SK-N-SH (cell line): Measurements from ENCODE around the gene ZMIZ1. TPM values are rescaled to one million over a fixed set of nuclear protein-coding genes. Genes with fewer than 3 reads are reported as not detected.

Source experiments
- CTCF ChIA-PET: fragments of 300-600, 350-600 bp; formaldehyde crosslinking; extraction: SDS; loops from one replicate; lab custom pipeline; 2021; lab: Yijun Ruan, JAX
- POLR2A ChIA-PET: fragments of 350-600 bp; sonication (Branson Sonifier 250); formaldehyde crosslinking; extraction: SDS; loops from one replicate; lab custom pipeline; 2020; ENCODE audit warnings: antibody characterized with exemption, inconsistent platforms; lab: Yijun Ruan, JAX
- DNase-seq: peaks from one replicate; pipeline ENCODE4 v3.0.0; 2012
- H2AFZ ChIP-seq: fragments of 200-600 bp; sonication (generic); 2 replicates; pipeline ENCODE4 v1.8.1; 2016; ENCODE audit warnings: antibody characterized with exemption, mild to moderate bottlenecking, low read depth
- H3F3A ChIP-seq: fragments of 200-600 bp; sonication (generic); replicated peaks from 2 replicates; pipeline ENCODE3; 2016; ENCODE audit warnings: antibody characterized with exemption, mild to moderate bottlenecking; ENCODE audit not compliant: insufficient read depth
- H3K27ac ChIP-seq, 2 experiments: fragments of 200-500 bp in 1 of 2; fragments of 200-600 bp in 1 of 2; sonication (Bioruptor generic) in 1 of 2; sonication (generic), shearing (Covaris generic) in 1 of 2; 2 replicates each; pipeline versions ENCODE4 v1.5.1 to v1.6.1; 2014 to 2016; ENCODE audit warnings: low read depth in 2 of 2, inconsistent platforms in 1 of 2, low read length in 1 of 2, mild to moderate bottlenecking in 1 of 2, mixed read lengths in 1 of 2
- H3K27me3 ChIP-seq: fragments of 200-600 bp; sonication (generic), shearing (Covaris generic); 2 replicates; pipeline ENCODE4 v1.6.1; 2016; ENCODE audit warnings: mixed run types; ENCODE audit not compliant: insufficient read depth
- H3K36me3 ChIP-seq, 2 experiments: fragments of 200-500 bp in 1 of 2; fragments of 200-600 bp in 1 of 2; sonication (Bioruptor generic) in 1 of 2; sonication (generic) in 1 of 2; replicated peaks in 1 of 2; 2 replicates each; pipeline versions ENCODE3 to v1.5.1; 2014 to 2016; ENCODE audit warnings: low read length in 1 of 2, mild to moderate bottlenecking in 1 of 2; ENCODE audit not compliant: insufficient read depth in 2 of 2, control insufficient read depth in 1 of 2
- H3K4me1 ChIP-seq, 2 experiments: fragments of 200-500 bp in 1 of 2; fragments of 200-600 bp in 1 of 2; sonication (Bioruptor generic) in 1 of 2; sonication (generic), shearing (Covaris generic) in 1 of 2; 2 replicates each; pipeline versions ENCODE4 v1.5.1 to v1.6.1; 2014 to 2016; ENCODE audit warnings: low read depth in 1 of 2, low read length in 1 of 2, mixed run types in 1 of 2; ENCODE audit not compliant: insufficient read depth in 2 of 2, control insufficient read depth in 1 of 2
- H3K4me2 ChIP-seq: fragments of 200-600 bp; sonication (generic), shearing (Covaris generic); 2 replicates; pipeline ENCODE4 v1.6.1; 2017; ENCODE audit warnings: mixed run types
- H3K4me3 ChIP-seq, 2 experiments: fragments of 200-500 bp in 1 of 2; fragments of 200-600 bp in 1 of 2; sonication (Bioruptor generic) in 1 of 2; sonication (generic), shearing (Covaris generic) in 1 of 2; 2 replicates each; pipeline versions ENCODE4 v1.5.1 to v1.8.1; 2014 to 2016; ENCODE audit warnings: low read depth in 2 of 2, inconsistent platforms in 1 of 2, low read length in 1 of 2, mild to moderate bottlenecking in 1 of 2, mixed read lengths in 1 of 2, moderate library complexity in 1 of 2
- H3K79me2 ChIP-seq: fragments of 200-600 bp; sonication (generic); 2 replicates; pipeline ENCODE4 v1.8.1; 2017; ENCODE audit warnings: mild to moderate bottlenecking; ENCODE audit not compliant: insufficient read depth
- H3K9ac ChIP-seq: fragments of 200-600 bp; sonication (generic); 2 replicates; pipeline ENCODE4 v1.6.1; 2017; ENCODE audit warnings: mixed run types
- H3K9me2 ChIP-seq: fragments of 200-600 bp; sonication (generic); 2 replicates; pipeline ENCODE4 v1.6.1; 2017; ENCODE audit warnings: mixed run types
- H3K9me3 ChIP-seq: fragments of 200-600 bp; sonication (generic); 2 replicates; pipeline ENCODE4 v1.6.1; 2017; ENCODE audit warnings: mixed run types, mild to moderate bottlenecking, moderate library complexity
- H4K20me1 ChIP-seq: fragments of 200-600 bp; sonication (generic); 2 replicates; pipeline ENCODE4 v1.6.1; 2017; ENCODE audit warnings: mild to moderate bottlenecking, mixed run types; ENCODE audit not compliant: insufficient read depth
- CHD2 ChIP-seq: fragments of 150-350 bp; IDR thresholded peaks from 2 replicates; pipeline ENCODE4 v1.6.1; 2018; ENCODE audit warnings: low read length; ENCODE audit not compliant: partially characterized antibody
- CTCF ChIP-seq: fragments of 200-600 bp; sonication (generic); IDR thresholded peaks from 2 replicates; pipeline ENCODE4 v1.6.1; 2017; ENCODE audit warnings: antibody characterized with exemption, mild to moderate bottlenecking, moderate library complexity
- ELF1 ChIP-seq: IDR thresholded peaks from 2 replicates; pipeline ENCODE4 v1.4.0; 2012
- EP300 ChIP-seq, 2 experiments: IDR thresholded peaks; 2 replicates each; pipeline versions ENCODE4 v1.4.0 to v1.6.1; 2012; ENCODE audit warnings: borderline replicate concordance in 1 of 2, low read depth in 1 of 2, low read length in 1 of 2
- EZH2phosphoT487 ChIP-seq: fragments of 200-600 bp; sonication (generic); IDR thresholded peaks from 2 replicates; pipeline ENCODE4 v1.6.1; 2017; ENCODE audit warnings: low read depth, mixed run types, mild to moderate bottlenecking, antibody characterized with exemption, moderate library complexity, borderline replicate concordance
- FOXJ3 ChIP-seq: sonication (generic); formaldehyde crosslinking; IDR thresholded peaks from 2 replicates; pipeline ENCODE4 v1.5.1; 2020; ENCODE audit warnings: mild to moderate bottlenecking, missing genetic modification reagents
- FOXM1 ChIP-seq: IDR thresholded peaks from 2 replicates; pipeline ENCODE4 v1.4.0; 2012; ENCODE audit warnings: low read depth, mild to moderate bottlenecking
- GABPA ChIP-seq: IDR thresholded peaks from 2 replicates; pipeline ENCODE4 v1.4.0; 2012; ENCODE audit warnings: low read depth, mild to moderate bottlenecking
- GATA2 ChIP-seq: sonication (generic); formaldehyde crosslinking; IDR thresholded peaks from 2 replicates; pipeline ENCODE4 v1.5.0; 2020; ENCODE audit warnings: mild to moderate bottlenecking, missing genetic modification reagents
- IRF3 ChIP-seq: fragments of 150-350 bp; IDR thresholded peaks from 2 replicates; pipeline ENCODE4 v1.6.1; 2016; ENCODE audit warnings: mild to moderate bottlenecking, low read depth, low read length
- JUND ChIP-seq: IDR thresholded peaks from 2 replicates; pipeline ENCODE4 v1.4.0; 2012
- MAX ChIP-seq: IDR thresholded peaks from 2 replicates; pipeline ENCODE4 v1.4.0; 2012; ENCODE audit warnings: low read depth
- MXI1 ChIP-seq: IDR thresholded peaks from 2 replicates; pipeline ENCODE4 v1.6.1; 2012; ENCODE audit warnings: mild to moderate bottlenecking, low read depth, low read length, improper control_type of control experiment
- PBX3 ChIP-seq: IDR thresholded peaks from 2 replicates; pipeline ENCODE4; 2012
- POLR2AphosphoS5 ChIP-seq: IDR thresholded peaks from 2 replicates; pipeline ENCODE4 v1.6.1; 2012; ENCODE audit warnings: low read depth, low read length
- RAD21 ChIP-seq: IDR thresholded peaks from 2 replicates; pipeline ENCODE4 v1.6.1; 2012; ENCODE audit warnings: mild to moderate bottlenecking, low read length
- RCOR1 ChIP-seq: fragments of 150-350 bp; IDR thresholded peaks from 2 replicates; pipeline ENCODE4 v1.6.1; 2017; ENCODE audit warnings: antibody characterized with exemption, low read length
- REST ChIP-seq: IDR thresholded peaks from 2 replicates; pipeline ENCODE4 v1.6.1; 2012; ENCODE audit warnings: mild to moderate bottlenecking, low read depth, low read length, moderate library complexity
- RFX5 ChIP-seq: IDR thresholded peaks from 2 replicates; pipeline ENCODE4 v1.6.1; 2012; ENCODE audit warnings: mild to moderate bottlenecking, improper control_type of control experiment, low read length
- RXRA ChIP-seq: IDR thresholded peaks from 2 replicates; pipeline ENCODE4 v1.4.0; 2012; ENCODE audit warnings: low read depth, mild to moderate bottlenecking, borderline replicate concordance
- TAF1 ChIP-seq: IDR thresholded peaks from 2 replicates; pipeline ENCODE4 v1.6.1; 2012; ENCODE audit warnings: low read depth, mild to moderate bottlenecking, low read length, moderate library complexity, borderline replicate concordance
- TEAD4 ChIP-seq: IDR thresholded peaks from 2 replicates; pipeline ENCODE4 v1.4.0; 2012; ENCODE audit warnings: mild to moderate bottlenecking, borderline replicate concordance; ENCODE audit not compliant: insufficient read depth
- USF1 ChIP-seq: IDR thresholded peaks from 2 replicates; pipeline ENCODE4 v1.4.0; 2012; ENCODE audit warnings: low read depth, borderline replicate concordance
- WGBS: methylation state at CpG from one replicate; pipeline ENCODE4 v1.1.6; 2017; ENCODE audit warnings: low lambda C conversion rate; 5-methylcytosine and 5-hydroxymethylcytosine counted together
- polyA plus RNA-seq, 3 experiments: library from polyadenylated mRNA; depleted of rRNA; stranded (reverse); fragments of >200 nt; gene quantifications; 2 replicates each; pipeline ENCODE4 v1.2.3, GENCODE V29; 2012

The ZMIZ1 gene
- polyA plus RNA-seq, 1 of the 3 experiments (the other 2 are of a cell fraction), result 23.5 TPM

GRCh38 chr10:79156334-79157274 is 87.8 kb downstream of the ZMIZ1 start:
- peaks cover 49% of the 10 kb centered on the region for H3F3A ChIP-seq
- peak overlapping the region; percentile 71 for H3K9ac ChIP-seq
- H3K79me2 ChIP-seq, result peaks cover 94% of the 10 kb centered on the region
- CTCF ChIA-PET, result interaction anchor here (0.6 to 9.6 kb wide), 15 partner anchors 8 to 266 kb away, joined by 3 to 91 read pairs (median 4); no protein-coding TSS in a partner anchor
- no peak for TF ChIP-seq MXI1
- TF ChIP-seq RFX5, result no peak
- TF ChIP-seq GATA2 (CRISPR knock-in tag), result peak; percentile 51; the same call in 1 of the 2 replicates
- TF ChIP-seq USF1, result no peak
- TF ChIP-seq TEAD4, result no peak
- no peak for TF ChIP-seq IRF3
- no peak for TF ChIP-seq FOXJ3
- no peak for TF ChIP-seq GABPA
- TF ChIP-seq POLR2AphosphoS5, result no peak
- TF ChIP-seq ELF1, result no peak
- no peak for TF ChIP-seq PBX3
- TF ChIP-seq FOXM1, result no peak
- no peak for TF ChIP-seq JUND
- TF ChIP-seq RXRA, result no peak
- TF ChIP-seq CHD2, result no peak
- TF ChIP-seq EP300 (IDR thresholded peaks at IDR 0.05; ENCODE audit: borderline replicate concordance in 1 of 2, low read depth in 1 of 2, low read length in 1 of 2), result peak in 1 of 2 experiments; percentile 38; a peak in 1 of 4 replicates
- TF ChIP-seq EZH2phosphoT487, result no peak
- TF ChIP-seq RAD21, result no peak; the same call in 1 of the 2 replicates
- TF ChIP-seq REST, result no peak
- TF ChIP-seq CTCF, result no peak
- TF ChIP-seq MAX, result no peak
- no peak for TF ChIP-seq TAF1
- 0 out of 2 replicates have a peak, but pooled peaks have one; percentile 11 for TF ChIP-seq RCOR1
- TF ChIP-seq, all 33 proteins: peak for 3
- Histone ChIP-seq H2AFZ (no peak overlapping the region), H3K4me3 (no peak overlapping the region), H3K9me2 (no peaks in the 10 kb centered on the region), H3K4me2 (0 out of 2 replicates have a peak overlapping the region, but pooled peaks have one; percentile 65), H3K4me1 (peaks cover 67 to 96% of the 10 kb centered on the region in 2 experiments), H3K27ac (peak overlapping the region; percentile 94 to 95), H3K27me3 (no peaks in the 10 kb centered on the region), H3K36me3 (peaks cover 0 to 4% of the 10 kb centered on the region in 2 experiments), H4K20me1 (no peaks in the 10 kb centered on the region; the same call in 1 of the 2 replicates), H3K9me3 (no peaks in the 10 kb centered on the region)
- POLR2A ChIA-PET, result interaction anchor here (0.6 to 1.9 kb wide), 4 partner anchors 22 to 47 kb away, joined by 3 to 7 read pairs (median 4); no protein-coding TSS in a partner anchor
- DNase-seq, result no peak
- 81% methylated on average over 17 of the region's 22 CpGs for WGBS
